ACHN (cell line): ENCODE measurements around the gene MCAM.

Source experiments
- DNase-seq: peaks from one replicate; pipeline ENCODE4 v3.0.0-alpha.2; 2015
- in situ Hi-C: cut with HindIII; loops from 2 replicates; pipeline ENCODE4 v1.10.0; 2017; ENCODE audit warnings: low sequenced_read_pairs, low pct_ligation_motif_present, low pct_unique_long_range_greater_than_20kb

MCAM gene

DNA sequence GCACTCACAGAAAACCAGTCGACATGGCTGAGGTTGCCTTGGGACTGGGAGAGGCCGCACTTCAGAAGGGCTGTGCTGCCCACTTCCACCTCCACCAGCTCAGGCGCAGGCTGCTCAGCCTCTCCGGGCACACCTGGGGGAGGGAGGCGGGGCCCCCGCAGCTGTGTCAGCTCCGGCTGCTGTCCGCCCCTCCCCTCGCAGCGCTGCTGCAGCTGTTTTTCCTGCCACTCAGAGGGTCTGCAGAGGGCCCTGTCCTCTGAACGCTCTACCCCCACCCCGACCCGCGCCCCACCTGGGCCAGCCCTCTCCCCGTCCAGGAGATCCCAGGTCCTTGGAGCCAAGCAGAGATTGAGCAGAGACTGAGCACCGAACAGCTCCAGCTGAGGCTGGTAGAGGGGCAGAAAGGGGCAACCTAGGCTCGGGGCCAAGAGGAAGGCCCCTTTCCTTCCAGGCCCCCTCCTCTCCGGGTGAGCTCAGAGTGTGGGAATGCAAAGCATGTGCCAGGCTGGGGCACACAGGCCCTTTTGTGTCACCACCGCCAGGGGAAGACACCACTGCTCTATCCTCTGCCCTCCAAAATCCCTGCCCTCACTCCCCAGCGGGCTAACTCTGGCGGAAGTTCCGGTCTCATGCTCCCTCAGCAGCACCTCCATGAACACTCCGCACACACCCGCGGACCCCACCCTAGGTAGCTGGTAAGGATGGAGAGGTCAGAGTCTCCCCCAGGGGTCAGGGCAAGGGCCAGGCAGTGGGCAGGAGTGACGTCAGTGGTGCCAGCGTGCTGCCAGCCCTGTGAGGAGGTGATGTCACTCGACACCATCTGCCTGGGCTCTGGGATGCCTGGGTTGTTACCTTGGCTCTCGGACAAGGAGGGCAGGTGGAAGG is 1.6 kb downstream of the MCAM start:
- DNase-seq: peak; percentile 51
- in situ Hi-C loops: no loop called here

- no peak for DNase-seq
- in situ Hi-C loops: no loop called here
Observed at GRCh38 chr11:119314726-119315125, 2.2 kb downstream of the MCAM start.

DNA sequence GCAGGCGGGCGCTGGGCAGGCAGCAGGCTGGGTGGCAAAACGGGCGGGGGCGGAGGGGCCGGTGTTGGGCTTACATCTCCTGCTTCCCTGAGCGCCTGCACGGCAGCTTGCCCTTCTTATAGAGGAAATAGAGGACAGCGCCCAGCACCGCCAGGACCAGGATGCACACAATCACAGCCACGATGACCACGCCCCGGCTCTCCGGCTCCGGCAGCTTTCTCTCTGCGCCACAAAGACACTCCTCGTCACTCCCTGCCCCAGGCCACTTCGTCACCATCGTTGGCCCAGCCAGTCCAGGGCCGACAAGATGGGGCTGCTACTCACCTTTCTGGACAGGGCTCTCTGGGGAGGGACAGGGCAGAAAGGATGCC is 6.3 kb downstream of the MCAM start:
- DNase-seq: no peak
- in situ Hi-C loops: no loop called here

- in situ Hi-C loops: no loop called here
- DNase-seq: no peak
Observed at GRCh38 chr11:119309953-119310681, 6.8 kb downstream of the MCAM start.

DNA sequence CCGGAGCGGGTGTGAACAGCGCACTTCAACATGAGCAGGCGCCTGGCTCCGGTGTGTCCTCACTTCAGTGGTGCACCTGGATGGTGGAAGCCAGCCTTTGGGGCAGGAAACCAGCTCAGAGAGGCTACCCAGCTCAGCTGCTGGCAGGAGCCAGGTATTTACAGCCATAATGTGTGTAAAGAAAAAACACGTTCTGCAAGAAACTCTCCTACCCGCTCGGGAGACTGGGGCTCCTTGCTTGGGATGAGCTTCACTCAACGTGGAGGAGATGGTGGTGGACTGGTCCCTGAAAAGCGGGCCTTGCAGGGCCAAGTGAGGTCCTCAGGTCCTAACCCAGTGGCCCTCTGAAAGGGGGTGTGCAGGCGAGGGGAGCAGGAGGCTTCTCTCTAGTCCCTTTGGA is 7.5 kb downstream of the MCAM start:
- in situ Hi-C loops: no loop called here
- DNase-seq: no peak

DNA sequence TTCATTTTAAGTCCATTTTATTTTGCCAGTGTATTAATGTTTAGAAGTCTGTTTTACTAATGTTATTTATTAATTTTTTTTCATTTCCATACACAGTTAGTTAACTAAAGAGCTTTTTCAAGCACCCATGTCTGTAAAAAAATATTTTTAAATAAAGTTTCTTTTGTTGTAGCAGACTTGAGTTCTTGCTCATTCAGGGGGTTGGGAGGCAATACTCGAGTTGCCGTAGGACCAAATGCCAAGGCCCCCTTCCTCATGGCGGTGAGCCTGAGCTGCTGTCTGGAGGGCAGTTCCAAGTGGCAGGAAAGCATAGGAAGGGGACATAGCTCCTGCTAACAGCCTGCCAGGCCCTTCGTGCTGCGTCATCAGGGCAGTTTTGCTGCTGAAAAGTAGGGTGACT is 9.0 kb downstream of the MCAM start:
- in situ Hi-C loops: no loop called here
- DNase-seq: no peak

DNA sequence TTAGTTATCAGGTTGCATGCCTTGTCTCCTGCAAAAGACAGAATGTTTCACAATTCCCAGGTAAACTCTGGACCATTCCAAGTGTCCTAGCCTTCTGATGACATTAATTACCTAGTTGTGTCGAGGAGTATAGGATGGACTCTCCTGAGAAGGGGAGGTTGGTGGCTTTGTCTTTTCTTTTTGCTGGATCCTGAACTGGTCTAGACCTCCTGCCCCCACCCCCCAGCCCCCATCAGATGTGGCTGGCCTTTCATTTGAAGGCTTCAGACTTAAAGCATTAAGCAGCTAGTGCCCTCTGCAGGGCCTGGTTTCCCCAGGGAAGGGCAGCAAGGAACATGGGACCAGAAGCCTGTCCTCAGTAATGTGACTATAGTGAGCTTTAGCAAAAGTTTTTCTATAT is 9.7 kb downstream of the MCAM start:
- peak; percentile 9 for DNase-seq
- in situ Hi-C loops: no loop called here

DNA sequence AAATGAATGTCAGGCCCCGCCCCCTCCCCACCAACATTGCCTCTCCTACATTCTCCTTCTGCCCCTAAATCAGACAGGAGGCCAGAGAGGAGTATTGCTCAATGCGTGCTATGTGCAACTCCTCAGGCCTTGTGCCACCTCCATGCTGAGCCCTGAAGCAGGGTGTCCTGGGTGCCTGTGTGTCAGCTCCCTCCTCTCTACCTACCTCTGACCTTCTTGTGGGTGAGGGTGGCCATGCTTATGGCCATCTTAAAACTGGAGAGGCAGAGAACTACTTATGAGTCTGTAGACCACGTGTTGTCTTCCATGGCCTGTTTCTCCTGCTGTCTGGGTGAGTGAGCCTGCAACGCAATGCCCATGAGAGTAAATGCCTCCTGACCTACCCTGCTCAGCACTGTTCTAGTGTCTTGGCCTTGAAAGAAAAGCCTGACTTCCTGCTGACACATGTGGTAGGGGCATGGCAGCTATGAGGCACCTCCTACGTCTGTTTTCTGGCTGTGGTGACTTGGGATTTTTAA is 10.5 kb downstream of the MCAM start:
- in situ Hi-C loops: no loop called here
- no peak for DNase-seq

DNA sequence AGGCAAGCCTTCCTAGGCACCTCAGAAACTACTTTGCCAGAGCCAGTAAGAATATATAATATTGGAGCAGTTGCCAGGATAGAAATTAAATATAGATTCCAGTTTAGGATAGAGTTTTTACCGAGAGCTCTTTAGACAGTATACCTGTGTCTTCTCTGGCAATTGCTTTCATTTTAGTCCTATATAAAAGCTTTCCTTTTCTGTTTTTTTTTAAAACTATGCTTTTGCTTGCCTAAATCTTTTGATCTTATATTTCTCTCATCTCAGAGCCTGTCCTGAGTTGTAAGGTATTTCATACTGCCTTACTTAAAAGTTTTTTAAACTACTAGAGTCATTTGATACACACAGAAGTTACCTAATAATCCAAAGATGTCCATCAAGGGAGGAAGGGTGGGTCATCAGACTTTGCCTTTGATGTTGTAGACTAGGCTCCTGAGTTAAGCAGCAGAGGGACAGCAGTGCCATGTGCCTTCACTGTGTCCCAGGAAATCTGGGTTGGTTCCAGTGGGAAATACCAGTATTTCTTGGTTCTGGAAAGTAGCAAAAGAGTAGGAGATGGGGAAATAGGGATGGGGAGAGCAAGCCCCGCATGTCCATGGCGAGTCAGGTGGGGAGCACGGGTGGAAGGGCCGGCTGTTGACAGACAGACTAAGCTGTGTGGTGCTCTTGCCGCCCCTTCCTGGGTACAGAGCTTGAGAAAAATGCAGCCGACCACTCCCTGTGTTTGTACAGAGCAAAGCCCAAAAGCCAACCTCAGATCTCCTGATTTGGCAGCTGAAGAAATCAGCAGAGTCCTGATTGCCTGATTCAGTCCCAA is 11.2 kb downstream of the MCAM start:
- DNase-seq: no peak
- in situ Hi-C loops: no loop called here

GRCh38 chr11:119303227-119303718 is 13.7 kb downstream of the MCAM start:
- DNase-seq: no peak
- in situ Hi-C loops: no loop called here

DNA sequence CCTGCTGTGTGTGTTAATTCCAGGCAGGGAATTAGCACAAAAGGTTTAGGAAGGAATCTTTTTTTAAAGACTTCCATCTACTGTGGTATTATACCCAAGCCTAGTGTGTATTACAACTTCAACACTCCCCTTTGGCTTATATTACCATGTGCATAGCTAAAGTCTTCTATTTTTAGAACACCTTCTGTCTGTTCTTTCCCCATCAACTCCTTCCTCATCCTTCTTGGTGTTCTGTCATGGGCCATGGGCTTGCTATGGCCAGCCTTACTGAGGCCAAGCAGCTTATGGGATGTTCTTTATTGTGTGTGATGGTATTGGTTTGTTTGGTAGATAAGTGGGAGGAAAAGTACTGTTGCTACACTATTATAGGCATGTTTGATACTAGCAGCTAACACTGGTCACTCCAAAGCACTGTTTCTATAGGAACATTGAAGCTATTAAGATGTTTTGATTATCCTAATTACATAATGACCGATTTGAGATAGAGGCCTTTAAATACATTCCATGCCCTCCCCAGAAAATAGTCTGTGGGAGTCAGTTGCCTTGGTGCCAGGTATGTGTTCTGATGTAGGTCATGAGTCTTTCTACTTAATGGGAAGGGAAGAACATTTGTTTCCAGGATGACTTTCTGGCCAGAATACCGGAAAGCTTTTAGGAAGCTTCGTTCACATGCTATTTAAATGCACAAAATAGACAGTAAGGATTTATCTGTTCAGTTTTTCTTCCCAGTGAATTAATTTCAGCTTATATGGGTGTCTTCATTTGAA is 16.5 kb downstream of the MCAM start:
- in situ Hi-C loops: no loop called here
- DNase-seq: no peak

DNA sequence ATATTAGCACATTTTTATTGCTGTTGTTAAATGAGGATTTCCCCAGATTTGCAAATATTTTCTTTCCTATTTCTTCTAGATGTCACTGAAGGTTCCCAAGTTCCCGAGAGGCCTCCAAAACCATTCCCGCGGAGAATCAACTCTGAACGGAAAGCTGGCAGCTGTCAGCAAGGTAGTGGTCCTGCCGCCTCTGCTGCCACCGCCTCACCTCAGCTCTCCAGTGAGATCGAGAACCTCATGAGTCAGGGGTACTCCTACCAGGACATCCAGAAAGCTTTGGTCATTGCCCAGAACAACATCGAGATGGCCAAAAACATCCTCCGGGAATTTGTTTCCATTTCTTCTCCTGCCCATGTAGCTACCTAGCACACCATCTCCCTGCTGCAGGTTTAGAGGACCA is 17.5 kb downstream of the MCAM start:
- no peak for DNase-seq
- in situ Hi-C loops: no loop called here

DNA sequence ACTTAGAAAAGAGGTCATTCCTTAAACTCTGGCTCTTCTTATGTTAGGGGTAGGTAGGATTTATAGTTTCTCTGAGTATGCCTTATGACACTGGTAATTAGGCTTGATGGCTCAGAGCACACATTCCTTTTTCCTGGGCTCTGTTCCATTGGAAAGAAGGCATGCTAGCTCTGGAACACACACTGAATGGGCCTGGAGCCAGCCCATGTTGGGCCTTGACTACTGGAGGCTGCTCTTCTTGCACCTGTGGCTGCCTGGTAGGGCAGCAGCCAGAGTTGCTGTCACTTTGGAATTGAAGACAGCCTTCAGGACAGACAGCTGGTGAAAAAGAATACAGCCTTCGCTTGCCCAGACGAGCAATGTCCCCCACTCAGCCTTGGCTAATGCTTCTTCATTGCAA is 18.2 kb downstream of the MCAM start:
- no peak for DNase-seq
- in situ Hi-C loops: no loop called here

- DNase-seq: no peak
- in situ Hi-C loops: no loop called here
Observed at GRCh38 chr11:119297938-119298337, 19.0 kb downstream of the MCAM start.

DNA sequence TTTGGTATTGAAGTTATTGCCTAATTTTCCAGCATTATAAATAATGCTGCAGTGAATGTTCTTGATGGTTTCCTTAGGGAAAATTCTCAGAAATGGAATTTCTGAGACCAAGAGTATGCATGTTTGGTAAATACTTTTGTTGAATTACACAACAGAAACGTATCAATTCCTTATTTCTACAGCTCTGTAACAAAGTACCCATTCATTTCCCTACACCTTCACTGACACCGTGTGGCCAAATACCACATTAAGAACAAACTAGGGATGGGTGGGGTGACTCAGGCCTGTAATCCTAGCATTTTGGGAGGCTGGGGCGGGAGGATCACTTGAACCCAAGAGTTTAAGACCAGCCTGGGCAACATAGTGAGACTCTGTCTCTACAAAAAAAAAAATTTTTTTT is 21.8 kb downstream of the MCAM start:
- in situ Hi-C loops: no loop called here
- no peak for DNase-seq

- DNase-seq: no peak
- in situ Hi-C loops: no loop called here
Observed at GRCh38 chr11:119293461-119293860, 23.5 kb downstream of the MCAM start.

GRCh38 chr11:119290894-119291497 is 25.9 kb downstream of the MCAM start:
- in situ Hi-C loops: no loop called here
- DNase-seq: no peak

GRCh38 chr11:119288219-119288618 is 28.7 kb downstream of the MCAM start:
- no peak for DNase-seq
- in situ Hi-C loops: no loop called here
